ENCODE measurements around the gene DNA2. TPM values are rescaled to one million over a fixed set of nuclear protein-coding genes. Genes with fewer than 3 reads are reported as not detected.

The DNA2 gene
- total and polyA plus RNA-seq, 2 of the 13 experiments (the other 11 are each of a cell fraction or from before 2014, with no cell fraction given): 4.8 to 27.3 TPM

GRCh38 chr10:68471586-68472408 lies at the start of gene DNA2 (continued):
- TF ChIP-seq ATF6 (CRISPR knock-in tag; conservative IDR thresholded peaks at IDR 0.05) (no peak), ZNF12 (CRISPR knock-in tag; IDR thresholded peaks at IDR 0.05) (no peak; the same call in 1 of the 2 replicates), ATRX (CRISPR knock-in tag; IDR thresholded peaks at IDR 0.05; ENCODE audit: borderline replicate concordance) (no peak), ZNF260 (CRISPR knock-in tag; IDR thresholded peaks at IDR 0.05; ENCODE audit: borderline replicate concordance, low read depth) (0 out of 2 replicates have a peak, but pooled peaks have one; percentile 20), NCOA1 (CRISPR knock-in tag; IDR thresholded peaks at IDR 0.05) (no peak), ZNF713 (CRISPR knock-in tag; IDR thresholded peaks at IDR 0.05) (peak; percentile 51; the same call in 1 of the 2 replicates), ZNF512 (CRISPR knock-in tag; IDR thresholded peaks at IDR 0.05) (no peak), ARID5B (CRISPR knock-in tag; IDR thresholded peaks at IDR 0.05) (peak; percentile 39; the same call in 1 of the 2 replicates), NCOA2 (CRISPR knock-in tag; IDR thresholded peaks at IDR 0.05) (0 out of 2 replicates have a peak, but pooled peaks have one; percentile 40), ETS1 (CRISPR knock-in tag; IDR thresholded peaks at IDR 0.05) (no peak), ZNF766 (CRISPR knock-in tag; IDR thresholded peaks at IDR 0.05; ENCODE audit: borderline replicate concordance) (0 out of 2 replicates have a peak, but pooled peaks have one; percentile 73), HOXA3 (CRISPR knock-in tag; IDR thresholded peaks at IDR 0.05) (peak; percentile 72), NPAS2 (CRISPR knock-in tag; IDR thresholded peaks at IDR 0.05; ENCODE audit: borderline replicate concordance) (no peak), ZBTB42 (CRISPR knock-in tag; IDR thresholded peaks at IDR 0.05) (peak; percentile 80; the same call in 1 of the 2 replicates), ZNF414 (CRISPR knock-in tag; IDR thresholded peaks at IDR 0.05) (no peak), TBL1XR1 (IDR thresholded peaks at IDR 0.05; ENCODE audit: borderline replicate concordance, low read length, partially characterized antibody) (no peak), ZKSCAN1 (IDR thresholded peaks at IDR 0.05; ENCODE audit: low read length) (no peak), ZNF7 (CRISPR knock-in tag; IDR thresholded peaks at IDR 0.05) (no peak), PRMT3 (CRISPR knock-in tag; IDR thresholded peaks at IDR 0.05; ENCODE audit: borderline replicate concordance, low read depth) (peak; percentile 84; the same call in 1 of the 2 replicates)

All from HepG2 (cell line).